Measurements from ENCODE around the gene SLC35A2.

The SLC35A2 gene

GRCh38 chrX:48911412-48912182 lies at the start of gene SLC35A2:
Gene SLC35A2 (minus strand): TSS chrX:48911646. CDS start chrX:48911636, 10 bp downstream.
- peak; percentile 78 for DNase-seq

GRCh38 chrX:48960291-48960690 lies 48.8 kb upstream of the SLC35A2 start:
- no peak for DNase-seq

GRCh38 chrX:48958635-48959094 lies 47.2 kb upstream of the SLC35A2 start:
- no peak for DNase-seq

- DNase-seq = peak; percentile 88
Measured at GRCh38 chrX:48957827-48958634, 46.6 kb upstream of the SLC35A2 start.

GRCh38 chrX:48957477-48957826 lies 46.0 kb upstream of the SLC35A2 start, which contains the start of gene OTUD5:
Gene OTUD5 (minus strand): TSS chrX:48957607. CDS start chrX:48957570, 37 bp downstream.
- peak; percentile 67 for DNase-seq

GRCh38 chrX:48956728-48957414 lies 45.4 kb upstream of the SLC35A2 start:
- peak; percentile 32 for DNase-seq

- no peak for DNase-seq
Measured at GRCh38 chrX:48948589-48948988, 37.1 kb upstream of the SLC35A2 start.

- DNase-seq = no peak
Measured at GRCh38 chrX:48945517-48946348, 34.3 kb upstream of the SLC35A2 start.

- DNase-seq = no peak
Measured at GRCh38 chrX:48942895-48943294, 31.4 kb upstream of the SLC35A2 start.

GRCh38 chrX:48940404-48940955 lies 29.0 kb upstream of the SLC35A2 start:
- no peak for DNase-seq

- DNase-seq = no peak
Measured at GRCh38 chrX:48939524-48940228, 28.2 kb upstream of the SLC35A2 start.

- DNase-seq = peak; percentile 45
Measured at GRCh38 chrX:48938721-48939425, 27.4 kb upstream of the SLC35A2 start.

- DNase-seq = peak; percentile 86
Measured at GRCh38 chrX:48937054-48937907, 25.8 kb upstream of the SLC35A2 start.

- DNase-seq = no peak
Measured at GRCh38 chrX:48936429-48937053, 25.1 kb upstream of the SLC35A2 start.

GRCh38 chrX:48935301-48935670 lies 23.8 kb upstream of the SLC35A2 start:
- no peak for DNase-seq

- no peak for DNase-seq
Measured at GRCh38 chrX:48934581-48935300, 23.3 kb upstream of the SLC35A2 start.

- no peak for DNase-seq
Measured at GRCh38 chrX:48933757-48934156, 22.3 kb upstream of the SLC35A2 start.

GRCh38 chrX:48927736-48928382 lies 16.4 kb upstream of the SLC35A2 start:
- DNase-seq = no peak
